ENCODE data around the gene DCAF17. TPM values are rescaled to one million over a fixed set of nuclear protein-coding genes. Genes with fewer than 3 reads are reported as not detected.

The DCAF17 gene
- total RNA-seq, 2 experiments from 2014 or later = 18.9 to 23.5 TPM

GRCh38 chr2:171433763-171434012 is 338 bp upstream of the DCAF17 start, which contains the start of gene METTL8:
TSS of gene METTL8 (minus strand) at chr2:171433990. CDS start at chr2:171392185, 41,805 bp downstream.
- CTCF ChIA-PET = interaction anchor here (0.6 to 1.9 kb wide), 5 partner anchors 18 to 504 kb away, joined by 3 to 5 read pairs (median 3); partner anchors contain the start of gene GORASP2

GRCh38 chr2:171436307-171436706 is 2.3 kb downstream of the DCAF17 start:
- ChIA-PET CTCF (interaction anchor here (1.2 kb wide), 1 partner anchor 508 kb away, joined by 3 read pairs; no protein-coding TSS in a partner anchor), POLR2A (no interaction called here)

More at GRCh38 chr2:171433763-171434012, 338 bp upstream of the DCAF17 start, which contains the start of gene METTL8:
- POLR2A ChIA-PET = interaction anchor here (0.5 to 1.4 kb wide), 8 partner anchors 11 to 504 kb away, joined by 3 to 10 read pairs (median 3); partner anchors contain the start of gene GORASP2

DNA sequence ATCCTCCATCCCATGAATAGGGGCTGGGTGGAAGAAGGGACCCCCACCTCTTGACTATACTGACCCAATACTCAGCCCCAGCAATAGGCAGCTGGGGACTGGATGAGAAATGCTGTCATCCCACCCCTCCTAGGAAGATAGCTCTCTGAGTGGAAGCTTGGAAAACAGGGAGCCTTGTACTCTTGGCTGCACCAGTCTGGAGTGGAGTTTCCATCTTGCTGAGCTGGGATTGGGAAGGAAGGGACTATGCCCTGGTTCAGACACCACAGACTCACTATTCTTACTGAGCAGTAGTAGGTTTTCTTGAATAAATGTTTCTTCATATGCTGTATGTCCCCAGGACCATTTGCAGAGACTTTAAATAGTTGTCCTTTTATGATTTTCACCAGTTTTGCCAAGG is 7.4 kb downstream of the DCAF17 start:
- ChIA-PET POLR2A (no interaction called here), CTCF (interaction anchor here (0.6 kb wide), 1 partner anchor 419 kb away, joined by 3 read pairs; no protein-coding TSS in a partner anchor)

DNA sequence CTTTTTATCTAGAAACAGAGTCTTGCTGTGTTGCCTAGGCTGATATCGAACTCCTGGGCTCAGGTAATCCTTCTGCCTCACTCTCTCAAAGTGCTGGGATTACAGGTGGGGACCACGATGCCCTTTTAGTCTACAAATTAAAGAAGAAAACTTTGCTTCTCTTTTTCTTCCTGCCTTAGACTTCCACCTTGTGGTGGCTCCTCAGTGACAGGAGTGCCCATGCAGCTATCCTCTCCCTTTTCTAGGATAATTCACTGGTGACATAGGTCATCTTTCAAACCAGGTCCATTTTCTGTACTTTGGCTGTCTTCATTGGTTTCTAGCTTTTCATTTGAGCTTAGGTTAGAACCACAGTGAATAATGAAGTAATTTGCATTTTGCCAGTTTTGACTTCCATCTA is 13.6 kb downstream of the DCAF17 start:
- CTCF ChIA-PET = no interaction called here
- POLR2A ChIA-PET = no interaction called here

DNA sequence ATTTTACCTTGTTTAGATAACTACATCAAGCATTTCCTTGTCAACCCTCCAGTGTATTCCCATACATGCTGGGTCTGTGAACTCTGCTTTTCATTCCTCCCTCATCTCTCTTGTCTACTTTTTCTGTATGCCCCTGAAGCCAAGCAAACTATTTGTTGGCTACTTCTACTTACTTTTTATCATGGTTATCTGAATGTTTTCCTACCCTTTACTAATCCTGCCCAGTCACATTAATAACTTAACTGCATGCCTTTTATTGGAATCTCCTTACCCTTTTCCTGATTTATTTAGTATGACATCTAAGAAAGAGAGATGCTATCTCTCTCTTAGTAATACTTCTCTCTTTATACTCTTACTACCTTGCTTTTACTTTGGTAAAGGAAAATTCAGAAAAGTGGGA is 17.0 kb downstream of the DCAF17 start:
- ChIA-PET POLR2A (no interaction called here), CTCF (no interaction called here)

DNA sequence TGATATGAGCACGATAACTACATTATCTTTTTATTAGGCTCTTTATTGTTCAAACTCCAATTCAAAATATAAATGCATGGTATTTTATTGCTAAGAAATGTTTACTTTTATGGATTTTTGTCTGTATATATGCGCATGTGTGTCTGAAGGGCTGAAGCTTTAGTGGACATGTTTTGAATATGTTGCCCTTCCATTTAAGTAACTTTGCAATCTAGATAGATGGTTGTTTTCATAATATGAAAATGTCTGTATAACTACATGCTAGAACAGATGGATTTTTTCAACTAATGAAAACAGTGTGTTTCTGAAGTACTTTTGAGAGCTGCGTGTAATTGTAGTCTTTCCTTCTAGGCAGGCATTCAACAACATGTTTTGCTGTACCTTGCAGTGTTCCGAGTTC is 18.7 kb downstream of the DCAF17 start:
- CTCF ChIA-PET = no interaction called here
- POLR2A ChIA-PET = no interaction called here

DNA sequence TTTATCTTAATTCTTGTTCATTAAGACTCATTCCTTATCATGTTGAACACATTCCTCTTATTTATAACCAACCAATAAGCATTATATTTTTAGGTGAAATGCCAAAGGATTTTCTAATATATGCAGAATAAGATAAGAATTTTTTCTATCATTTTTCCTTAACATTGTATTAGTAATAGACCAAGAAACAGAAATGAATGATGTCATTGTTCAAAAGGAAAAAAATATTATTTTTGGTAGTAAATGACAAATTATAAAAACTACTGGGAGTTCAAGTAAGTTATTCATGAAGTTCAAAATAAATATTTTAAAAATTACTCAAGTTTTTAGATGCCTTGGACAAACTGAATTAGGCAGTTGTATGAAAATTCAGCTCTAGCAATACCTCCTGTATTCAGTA is 25.5 kb downstream of the DCAF17 start:
- CTCF ChIA-PET = interaction anchor here (0.7 kb wide), 1 partner anchor 13 kb away, joined by 4 read pairs; no protein-coding TSS in a partner anchor
- POLR2A ChIA-PET = no interaction called here

- ChIA-PET CTCF (no interaction called here), POLR2A (no interaction called here)
These were observed 26.5 kb downstream of the DCAF17 start for GRCh38 chr2:171460537-171460936.

DNA sequence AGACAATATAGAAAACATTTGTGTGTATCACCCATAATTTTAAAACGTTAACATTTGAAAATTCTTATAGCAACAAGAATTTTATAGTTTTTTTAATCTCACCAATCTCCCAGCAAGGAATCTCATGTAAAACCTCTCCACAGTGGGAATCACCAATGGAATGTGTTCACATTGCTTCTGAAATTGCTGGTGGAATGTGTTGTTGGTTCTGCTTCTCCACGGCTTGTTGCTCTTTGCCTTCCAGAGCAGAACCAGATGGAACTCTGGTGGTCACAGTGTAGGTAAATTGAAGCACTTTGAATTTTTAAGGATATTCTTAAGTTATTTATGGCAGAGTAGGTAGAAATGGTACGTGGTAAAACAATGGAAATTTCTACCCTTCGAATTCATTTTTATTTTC is 35.1 kb downstream of the DCAF17 start:
- ChIA-PET POLR2A (no interaction called here), CTCF (no interaction called here)

DNA sequence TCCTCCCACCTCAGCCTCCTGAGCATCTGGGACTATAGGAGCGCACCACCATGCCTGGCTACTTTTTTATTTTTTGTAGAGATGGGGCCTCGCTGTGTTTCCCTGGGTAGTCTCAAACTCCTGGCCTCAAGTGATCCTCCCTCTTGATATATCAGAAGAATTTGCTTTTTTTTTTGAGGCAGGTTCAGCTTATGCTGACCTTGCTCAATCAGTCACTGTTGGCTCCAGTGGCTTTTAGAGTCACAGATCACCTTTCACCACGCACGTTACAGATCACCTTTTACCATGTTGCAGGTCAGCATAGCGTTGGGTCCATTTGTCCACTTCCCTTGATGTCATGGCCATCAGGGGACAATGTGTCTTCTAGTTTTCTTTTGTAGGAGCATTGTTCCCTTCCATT is 36.1 kb downstream of the DCAF17 start:
- ChIA-PET POLR2A (no interaction called here), CTCF (no interaction called here)

DNA sequence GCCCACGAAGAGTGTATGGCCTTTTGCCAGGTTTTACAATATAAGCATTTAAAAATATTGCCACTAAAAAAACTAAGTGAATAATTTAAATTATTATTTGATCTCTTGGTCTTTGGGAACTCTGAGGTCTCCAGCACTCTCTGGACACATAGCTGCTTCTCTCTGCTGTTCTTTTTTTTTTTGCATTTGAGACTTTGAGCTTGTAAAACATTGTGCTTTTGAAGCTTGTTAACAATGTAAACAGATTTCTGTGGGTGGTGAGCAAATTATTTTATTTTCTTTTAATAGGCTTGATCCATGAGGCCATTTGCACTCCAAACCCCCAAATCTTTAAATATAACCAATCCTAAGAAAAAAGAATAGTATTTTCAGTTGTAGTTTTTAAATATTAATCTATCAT is 42.0 kb downstream of the DCAF17 start:
- CTCF ChIA-PET = no interaction called here
- POLR2A ChIA-PET = no interaction called here

DNA sequence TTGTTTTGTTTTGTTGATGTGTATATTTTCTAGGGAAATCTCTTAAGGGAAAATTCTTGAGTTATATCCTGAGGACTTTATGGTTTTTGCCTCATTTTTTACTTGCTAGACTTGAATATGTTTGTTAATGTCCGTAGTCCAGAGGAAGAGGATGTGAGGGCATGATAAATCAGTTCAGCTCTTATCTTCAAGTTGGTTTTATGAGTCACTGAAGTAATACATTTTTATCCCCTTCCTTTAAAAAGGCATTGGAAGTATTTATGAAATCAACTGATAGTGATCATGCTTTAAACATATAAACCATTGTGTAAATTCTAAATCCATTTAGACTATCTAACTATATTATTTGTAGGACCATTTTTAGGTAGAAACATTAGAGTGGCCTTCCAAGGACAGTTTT is 44.3 kb downstream of the DCAF17 start:
- ChIA-PET CTCF (no interaction called here), POLR2A (no interaction called here)

GRCh38 chr2:171479154-171479814 is 45.3 kb downstream of the DCAF17 start:
- POLR2A ChIA-PET = no interaction called here
- CTCF ChIA-PET = no interaction called here

- ChIA-PET CTCF (no interaction called here), POLR2A (no interaction called here)
These were observed 46.9 kb downstream of the DCAF17 start for GRCh38 chr2:171480908-171481307.

GRCh38 chr2:171482308-171482707 is 48.3 kb downstream of the DCAF17 start:
- CTCF ChIA-PET = no interaction called here
- POLR2A ChIA-PET = no interaction called here

- ChIA-PET CTCF (no interaction called here), POLR2A (no interaction called here)
These were observed 48.9 kb downstream of the DCAF17 start for GRCh38 chr2:171482877-171483276.

- POLR2A ChIA-PET = no interaction called here
These were observed 49.8 kb downstream of the DCAF17 start for GRCh38 chr2:171483793-171484192.

GRCh38 chr2:171485116-171485515 is 51.1 kb downstream of the DCAF17 start:
- ChIA-PET POLR2A (no interaction called here), CTCF (no interaction called here)

More at GRCh38 chr2:171483793-171484192, 49.8 kb downstream of the DCAF17 start:
- CTCF ChIA-PET = no interaction called here

- ChIA-PET POLR2A (no interaction called here), CTCF (no interaction called here)
These were observed 53.2 kb downstream of the DCAF17 start for GRCh38 chr2:171487201-171487600.

- CTCF ChIA-PET = no interaction called here
- POLR2A ChIA-PET = no interaction called here
These were observed 53.8 kb downstream of the DCAF17 start for GRCh38 chr2:171487803-171488259.

- ChIA-PET POLR2A (no interaction called here), CTCF (interaction anchor here (0.6 kb wide), 1 partner anchor 591 kb away, joined by 3 read pairs; no protein-coding TSS in a partner anchor)
These were observed 56.6 kb downstream of the DCAF17 start for GRCh38 chr2:171490577-171490976.

GRCh38 chr2:171491292-171491691 is 57.3 kb downstream of the DCAF17 start:
- ChIA-PET CTCF (no interaction called here), POLR2A (no interaction called here)

All from activated CD8-positive, alpha-beta memory T cell treated with anti-CD3 and anti-CD28 coated beads for 36 hours (primary cell).